Measurements from ENCODE around the gene VSTM1. TPM values are rescaled to one million over a fixed set of nuclear protein-coding genes. Genes with fewer than 3 reads are reported as not detected.

VSTM1 gene
- total and polyA plus RNA-seq, 7 donors: not detected

GRCh38 chr19:54017261-54017660 is 46.4 kb downstream of the VSTM1 start:
- peaks cover 0 to 49% (median 9%) of the 10 kb centered on the region in 3 donors for H3K27me3 ChIP-seq
- no peak overlapping the region for H3K27ac ChIP-seq
- intact Hi-C loops (cut with DNase I): no loop called here
- no peaks in the 10 kb centered on the region for H3K4me1 ChIP-seq
- DNase-seq: no peak
- H3K4me3 ChIP-seq: no peak overlapping the region
- 88% methylated on average over 4 of the region's 4 CpGs for WGBS, 2 donors
- H3K9me3 ChIP-seq: no peaks in the 10 kb centered on the region
- TF ChIP-seq CTCF (IDR thresholded peaks at IDR 0.05) (no peak), POLR2A (IDR thresholded peaks at IDR 0.05) (no peak), POLR2AphosphoS5 (IDR thresholded peaks at IDR 0.05) (no peak), EP300 (IDR thresholded peaks at IDR 0.05) (no peak)
- H3K36me3 ChIP-seq: no peaks in the 10 kb centered on the region

- no peaks in the 10 kb centered on the region for H3K36me3 ChIP-seq
- DNase-seq: no peak
- no peaks in the 10 kb centered on the region for H3K4me1 ChIP-seq
- TF ChIP-seq POLR2A (IDR thresholded peaks at IDR 0.05) (no peak), POLR2AphosphoS5 (IDR thresholded peaks at IDR 0.05) (no peak), CTCF (IDR thresholded peaks at IDR 0.05) (no peak), EP300 (IDR thresholded peaks at IDR 0.05) (no peak)
- WGBS, 2 donors: 54% methylated on average over 19 of the region's 19 CpGs
- H3K27ac ChIP-seq: no peak overlapping the region
- H3K9me3 ChIP-seq: no peaks in the 10 kb centered on the region
- intact Hi-C loops (cut with DNase I): no loop called here
- peaks cover 0 to 64% (median 18%) of the 10 kb centered on the region in 3 donors for H3K27me3 ChIP-seq
- H3K4me3 ChIP-seq: no peak overlapping the region
Measured at GRCh38 chr19:54014920-54015560, 48.7 kb downstream of the VSTM1 start.

- Histone ChIP-seq H3K36me3 (no peaks in the 10 kb centered on the region), H3K27ac (no peak overlapping the region), H3K4me1 (no peaks in the 10 kb centered on the region), H3K4me3 (no peak overlapping the region), H3K9me3 (no peaks in the 10 kb centered on the region), H3K27me3 (peaks cover 0 to 75% (median 26%) of the 10 kb centered on the region in 3 donors)
- intact Hi-C loops (cut with DNase I): no loop called here
- WGBS, 2 donors: 58 to 76% methylated on average over 8 of the region's 8 CpGs
- no peak for TF ChIP-seq EP300 (IDR thresholded peaks at IDR 0.05)
- TF ChIP-seq CTCF (IDR thresholded peaks at IDR 0.05): no peak
- no peak for TF ChIP-seq POLR2A (IDR thresholded peaks at IDR 0.05)
- no peak for TF ChIP-seq POLR2AphosphoS5 (IDR thresholded peaks at IDR 0.05)
- DNase-seq: no peak
Measured at GRCh38 chr19:54013866-54014265, 49.8 kb downstream of the VSTM1 start.

GRCh38 chr19:54011507-54012211 is 52.0 kb downstream of the VSTM1 start:
- H3K36me3 ChIP-seq: no peaks in the 10 kb centered on the region
- 42 to 55% methylated on average over 36 of the region's 36 CpGs for WGBS, 2 donors
- DNase-seq: no peak
- no peak overlapping the region for H3K27ac ChIP-seq
- intact Hi-C loops (cut with DNase I): no loop called here
- H3K4me3 ChIP-seq: no peak overlapping the region
- no peaks in the 10 kb centered on the region for H3K4me1 ChIP-seq
- no peak for TF ChIP-seq CTCF (IDR thresholded peaks at IDR 0.05)
- no peak for TF ChIP-seq POLR2A (IDR thresholded peaks at IDR 0.05)
- no peak for TF ChIP-seq POLR2AphosphoS5 (IDR thresholded peaks at IDR 0.05)
- TF ChIP-seq EP300 (IDR thresholded peaks at IDR 0.05): no peak
- peaks cover 0 to 82% (median 43%) of the 10 kb centered on the region in 3 donors for H3K27me3 ChIP-seq
- no peaks in the 10 kb centered on the region for H3K9me3 ChIP-seq

All from sigmoid colon (tissue), 7 donors.